Activated T-cell treated with anti-CD3 and anti-CD28 coated beads, Interleukin-2, amount 50 U/mL, for 72 hours (primary cell): ENCODE results near the gene GSTO1. TPM values are rescaled to one million over a fixed set of nuclear protein-coding genes. Genes with fewer than 3 reads are reported as not detected.

ENCODE experiments used
- ATAC-seq, 2 donors: fragments of 150-1000 bp; cut with Tn5 transposase; replicated peaks in 1 of 2; 2 replicates each; pipeline ENCODE4 v1.10.0; 2021; ENCODE audit warnings: moderate library complexity in 2 of 2, mild to moderate bottlenecking in 1 of 2
- DNase-seq, 2 donors: peaks; one replicate each; pipeline ENCODE4 v3.0.0; 2021 to 2022; ENCODE audit warnings: mixed read lengths in 1 of 2
- H3K27ac Mint-ChIP-seq: one replicate; pipeline ENCODE4 v1.8.0; 2022; ENCODE audit warnings: mild to moderate bottlenecking, moderate library complexity, mixed read lengths
- H3K27me3 Mint-ChIP-seq: one replicate; pipeline ENCODE4 v1.8.0; 2022; ENCODE audit warnings: low read depth, mixed read lengths
- H3K36me3 Mint-ChIP-seq, 2 donors: one replicate each; pipeline ENCODE4 v1.8.0; 2022; ENCODE audit warnings: mixed read lengths in 2 of 2, mild to moderate bottlenecking in 1 of 2; ENCODE audit not compliant: insufficient read depth in 2 of 2
- H3K4me1 Mint-ChIP-seq: one replicate; pipeline ENCODE4 v1.8.0; 2022; ENCODE audit warnings: low read depth, mixed read lengths
- H3K4me3 Mint-ChIP-seq, 2 donors: one replicate each; pipeline ENCODE4 v1.8.0; 2022; ENCODE audit warnings: mild to moderate bottlenecking in 2 of 2, mixed read lengths in 2 of 2, moderate library complexity in 2 of 2
- H3K9me3 Mint-ChIP-seq, 2 donors: one replicate each; pipeline ENCODE4 v1.8.0; 2022; ENCODE audit warnings: mixed read lengths in 2 of 2
- total RNA-seq, 2 donors: library from RNA; stranded (reverse); gene quantifications; one replicate each; pipeline ENCODE4 v1.2.3, GENCODE V29; 2022

GSTO1 gene
- total RNA-seq, 2 donors from 2014 or later: 113 to 117 TPM

DNA sequence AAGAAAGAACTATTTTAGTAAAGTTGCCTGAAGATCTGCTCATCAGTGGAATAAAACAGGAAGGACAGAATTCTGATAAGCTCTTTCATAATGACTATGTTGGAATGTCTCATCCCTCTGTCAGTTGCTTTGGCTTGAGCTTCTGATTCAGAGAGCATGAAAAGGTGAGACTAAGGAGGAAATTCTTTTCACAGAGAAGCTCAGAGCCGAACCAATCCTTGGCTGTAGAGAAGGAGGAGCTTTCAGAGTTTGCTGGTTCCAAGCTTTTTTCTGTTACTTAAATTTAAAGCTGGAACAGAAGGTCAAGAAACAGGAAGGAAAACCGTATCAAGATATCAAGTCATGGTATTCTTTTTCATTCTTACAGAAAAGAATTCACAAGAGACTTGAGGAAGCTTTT lies 38.3 kb downstream of the GSTO1 start:
- Mint-ChIP-seq H3K27ac (peak overlapping the region; percentile 68), H3K4me3 (peak overlapping the region in 1 of 2 donors; percentile 42), H3K9me3 (no peaks in the 10 kb centered on the region)

DNA sequence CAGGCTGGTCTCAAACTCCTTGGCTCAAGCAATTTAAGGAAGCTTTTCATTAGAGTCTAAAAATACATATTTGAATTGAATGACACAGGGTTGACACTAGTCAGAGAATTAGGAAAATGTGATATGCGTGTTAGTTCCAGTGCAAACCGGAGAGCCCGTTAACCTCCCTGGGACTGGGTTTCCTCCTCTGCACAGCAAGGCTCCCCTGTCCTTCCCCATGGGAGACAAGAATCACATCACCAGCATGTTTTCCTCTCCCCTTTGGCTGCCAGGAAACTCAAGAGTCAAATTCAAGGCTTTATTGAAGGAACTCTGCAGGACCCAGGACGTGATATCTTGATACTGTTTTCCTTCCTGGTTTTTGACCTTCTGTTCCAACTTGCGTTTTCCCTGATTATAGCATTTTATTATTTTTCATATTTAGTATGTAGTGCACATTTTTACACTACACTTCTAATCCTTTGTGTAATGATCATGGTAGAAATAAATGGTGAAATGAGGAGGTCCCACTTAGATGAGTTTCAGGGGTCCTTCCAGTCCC lies 39.2 kb downstream of the GSTO1 start:
- DNase-seq: no peak
- no peak for ATAC-seq
- peaks cover 33% of the 10 kb centered on the region for H3K4me1 Mint-ChIP-seq
- no peak overlapping the region for H3K4me3 Mint-ChIP-seq
- H3K36me3 Mint-ChIP-seq: no peaks in the 10 kb centered on the region
- peak overlapping the region; percentile 32 for H3K27ac Mint-ChIP-seq
- peaks cover 20% of the 10 kb centered on the region for H3K27me3 Mint-ChIP-seq
- H3K9me3 Mint-ChIP-seq: no peaks in the 10 kb centered on the region

More for the DNA sequence above, 38.3 kb downstream of the GSTO1 start:
- no peak for DNase-seq
- Mint-ChIP-seq H3K36me3 (no peaks in the 10 kb centered on the region), H3K27me3 (peaks cover 26% of the 10 kb centered on the region), H3K4me1 (peaks cover 32% of the 10 kb centered on the region)
- ATAC-seq: no peak

DNA sequence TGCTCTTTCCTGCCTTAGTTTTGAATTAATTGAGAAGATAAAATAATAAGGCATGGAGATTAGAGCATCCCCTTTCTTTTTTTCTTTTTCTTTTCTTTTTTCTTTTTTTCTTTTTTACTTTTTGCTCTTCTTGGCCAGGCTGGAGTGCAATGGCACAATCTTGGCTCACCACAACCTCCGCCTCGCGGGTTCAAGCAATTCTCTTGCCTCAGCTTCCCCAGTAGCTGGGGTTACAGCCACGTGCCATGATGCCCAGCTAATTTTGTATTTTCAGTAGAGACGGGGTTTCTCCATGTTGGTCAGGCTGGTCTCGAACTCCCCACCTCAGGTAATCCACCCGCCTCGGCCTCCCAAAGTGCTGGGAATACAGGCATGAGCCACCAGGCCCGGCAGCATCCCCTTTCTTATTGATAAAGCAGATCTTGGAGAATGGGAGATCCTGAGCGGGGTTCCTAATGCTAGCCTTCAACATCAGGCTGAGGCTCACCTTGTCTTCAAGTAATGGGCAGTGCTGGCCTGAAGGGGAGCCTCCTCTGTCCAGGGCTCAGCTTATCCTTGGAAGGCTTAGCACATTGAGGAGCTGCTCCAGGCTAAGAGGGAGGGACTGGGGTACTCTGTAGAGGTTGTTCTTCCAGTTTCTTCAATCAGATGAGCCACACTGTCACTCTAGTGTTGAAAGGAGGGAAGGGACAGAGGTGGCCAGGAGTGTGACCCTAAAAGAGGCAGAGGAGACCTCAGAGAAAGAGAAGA lies 42.2 kb downstream of the GSTO1 start:
- no peak overlapping the region for H3K4me3 Mint-ChIP-seq
- H3K36me3 Mint-ChIP-seq: peaks cover under 1 to 4% of the 10 kb centered on the region in 2 donors
- no peak for ATAC-seq
- no peaks in the 10 kb centered on the region for H3K27me3 Mint-ChIP-seq
- peaks cover 54% of the 10 kb centered on the region for H3K4me1 Mint-ChIP-seq
- DNase-seq: no peak
- H3K27ac Mint-ChIP-seq: no peak overlapping the region
- peaks cover 0 to 2% of the 10 kb centered on the region in 2 donors for H3K9me3 Mint-ChIP-seq

DNA sequence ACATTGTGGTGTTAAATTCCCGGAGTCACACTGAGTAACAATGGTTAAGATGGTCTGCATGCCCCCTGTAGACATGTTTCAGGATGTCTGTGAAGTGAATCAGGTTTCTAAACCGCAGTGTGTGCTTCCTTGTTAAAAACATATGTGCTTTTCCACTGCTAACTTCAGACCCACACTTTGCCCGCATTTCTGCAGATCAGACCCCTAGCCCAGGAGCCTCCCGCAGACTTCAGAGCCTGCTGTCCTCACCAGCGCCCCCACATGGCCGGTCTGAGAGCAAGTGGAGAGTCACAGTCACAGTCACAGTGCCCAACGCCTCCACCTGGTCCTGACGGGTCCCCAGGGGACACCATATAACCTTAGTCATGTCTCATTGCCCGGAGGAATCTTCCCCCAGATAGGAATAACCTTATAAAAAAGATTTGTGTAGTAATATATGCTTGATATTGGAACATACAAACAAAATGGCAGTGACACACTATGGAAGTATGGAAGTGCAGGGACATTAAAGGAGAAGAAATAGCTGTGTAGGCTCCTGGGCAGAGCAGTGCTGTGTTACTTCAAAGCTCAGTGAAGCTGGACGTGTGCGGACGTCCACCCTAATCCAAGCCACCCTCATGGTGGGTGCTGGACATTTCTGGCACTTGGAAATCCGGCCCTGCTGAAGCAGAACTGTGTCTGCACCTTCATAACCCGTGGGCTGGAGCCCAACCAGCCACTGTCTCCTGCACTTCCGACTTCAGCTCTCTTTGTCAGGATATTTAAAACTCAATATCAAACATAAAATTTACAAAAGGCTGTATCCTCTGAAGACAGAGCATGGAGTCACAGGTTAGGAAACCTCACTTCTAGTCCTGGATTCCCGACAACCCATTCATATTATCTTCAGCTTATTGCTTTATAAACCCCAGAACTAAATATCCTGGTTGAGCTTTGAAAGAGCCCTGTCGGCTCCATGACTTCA lies 43.3 kb downstream of the GSTO1 start:
- peaks cover 48% of the 10 kb centered on the region for H3K4me1 Mint-ChIP-seq
- H3K27me3 Mint-ChIP-seq: no peaks in the 10 kb centered on the region
- peaks cover 0 to 3% of the 10 kb centered on the region in 2 donors for H3K9me3 Mint-ChIP-seq
- H3K27ac Mint-ChIP-seq: no peak overlapping the region
- no peak overlapping the region for H3K4me3 Mint-ChIP-seq
- peaks cover 1 to 12% of the 10 kb centered on the region in 2 donors for H3K36me3 Mint-ChIP-seq
- peak; percentile 26 to 36 for ATAC-seq
- DNase-seq: peak; percentile 55 to 58

DNA sequence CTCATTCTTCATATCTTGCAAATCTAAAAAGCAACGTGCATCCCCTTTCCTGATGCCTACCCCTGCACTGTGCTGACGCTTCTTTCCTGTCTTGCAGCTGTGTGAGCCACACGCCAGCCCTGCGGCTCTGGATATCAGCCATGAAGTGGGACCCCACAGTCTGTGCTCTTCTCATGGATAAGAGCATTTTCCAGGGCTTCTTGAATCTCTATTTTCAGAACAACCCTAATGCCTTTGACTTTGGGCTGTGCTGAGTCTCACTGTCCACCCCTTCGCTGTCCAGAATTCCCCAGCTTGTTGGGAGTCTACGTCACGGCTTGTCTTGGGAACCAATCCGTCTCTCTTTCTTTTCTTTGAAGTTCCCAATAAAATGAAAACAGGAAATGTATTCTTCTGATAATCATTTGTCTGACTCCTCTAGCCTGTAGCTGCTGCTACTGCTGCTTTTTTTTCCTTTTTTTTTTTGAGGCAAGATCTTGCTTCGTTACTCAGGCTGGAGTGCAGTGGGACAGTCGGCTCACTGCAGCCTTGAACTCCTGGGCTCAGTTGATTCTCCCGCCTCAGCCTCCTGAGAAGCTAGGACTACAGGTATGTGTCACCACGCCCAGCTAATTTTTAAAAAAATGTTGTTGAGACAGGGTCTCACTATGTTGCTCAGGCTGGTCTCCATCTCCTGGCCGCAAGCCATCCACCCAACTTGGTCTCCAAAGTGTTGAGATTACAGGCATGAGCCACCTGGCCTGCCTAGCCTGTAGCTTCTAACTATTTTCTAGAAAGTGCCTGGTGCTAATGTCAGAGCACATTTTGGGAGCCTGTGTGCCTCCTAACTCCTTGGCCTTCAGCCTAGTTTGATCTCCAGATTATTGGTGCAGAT lies 44.6 kb downstream of the GSTO1 start:
- Mint-ChIP-seq H3K36me3 (peaks cover 4 to 20% of the 10 kb centered on the region in 2 donors), H3K4me3 (peak overlapping the region in 1 of 2 donors; percentile 77), H3K27me3 (no peaks in the 10 kb centered on the region), H3K27ac (no peak overlapping the region), H3K9me3 (peaks cover 2 to 5% of the 10 kb centered on the region in 2 donors), H3K4me1 (peaks cover 45% of the 10 kb centered on the region)
- ATAC-seq (no peak), DNase-seq (no peak)

DNA sequence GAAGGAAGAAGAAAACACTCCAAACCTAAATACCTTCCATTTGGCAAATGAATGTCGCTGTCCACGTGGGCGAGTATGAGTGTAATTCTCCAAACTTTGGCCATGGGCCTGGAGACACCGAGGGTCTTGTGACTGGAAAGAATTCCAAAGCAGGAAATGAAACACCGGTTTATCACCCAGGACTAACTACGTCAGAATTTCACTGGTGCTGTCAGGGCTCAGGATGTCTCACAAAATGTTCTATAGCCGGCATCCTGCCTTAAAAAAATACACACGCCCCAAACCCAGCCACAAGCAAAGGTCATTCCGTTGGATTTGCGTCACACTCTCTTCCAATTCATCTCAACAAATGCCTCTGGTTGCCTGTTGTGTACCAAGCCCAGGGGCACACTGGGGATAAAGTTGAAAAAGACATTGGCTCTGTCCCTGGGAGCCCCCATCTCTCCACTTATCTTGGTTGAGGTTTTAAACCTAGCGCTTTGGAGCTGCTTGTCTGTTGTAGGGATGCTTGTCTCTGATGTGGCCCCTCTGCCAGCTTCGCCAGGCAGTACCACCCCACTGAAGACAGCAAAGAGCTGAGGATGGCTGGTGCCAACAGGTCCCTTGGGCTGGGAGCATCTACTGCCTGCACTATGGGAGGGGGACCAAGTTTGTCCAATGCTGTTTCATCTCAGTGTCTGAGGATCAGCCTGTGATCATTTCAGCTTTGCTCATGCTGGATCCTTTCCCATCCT lies 45.5 kb downstream of the GSTO1 start:
- no peaks in the 10 kb centered on the region for H3K27me3 Mint-ChIP-seq
- no peak overlapping the region for H3K27ac Mint-ChIP-seq
- peak overlapping the region; percentile 65 to 77 for H3K4me3 Mint-ChIP-seq
- peaks cover 4 to 20% of the 10 kb centered on the region in 2 donors for H3K36me3 Mint-ChIP-seq
- peaks cover 51% of the 10 kb centered on the region for H3K4me1 Mint-ChIP-seq
- peak; percentile 26 to 37 for ATAC-seq
- DNase-seq: no peak
- peaks cover 2 to 5% of the 10 kb centered on the region in 2 donors for H3K9me3 Mint-ChIP-seq

DNA sequence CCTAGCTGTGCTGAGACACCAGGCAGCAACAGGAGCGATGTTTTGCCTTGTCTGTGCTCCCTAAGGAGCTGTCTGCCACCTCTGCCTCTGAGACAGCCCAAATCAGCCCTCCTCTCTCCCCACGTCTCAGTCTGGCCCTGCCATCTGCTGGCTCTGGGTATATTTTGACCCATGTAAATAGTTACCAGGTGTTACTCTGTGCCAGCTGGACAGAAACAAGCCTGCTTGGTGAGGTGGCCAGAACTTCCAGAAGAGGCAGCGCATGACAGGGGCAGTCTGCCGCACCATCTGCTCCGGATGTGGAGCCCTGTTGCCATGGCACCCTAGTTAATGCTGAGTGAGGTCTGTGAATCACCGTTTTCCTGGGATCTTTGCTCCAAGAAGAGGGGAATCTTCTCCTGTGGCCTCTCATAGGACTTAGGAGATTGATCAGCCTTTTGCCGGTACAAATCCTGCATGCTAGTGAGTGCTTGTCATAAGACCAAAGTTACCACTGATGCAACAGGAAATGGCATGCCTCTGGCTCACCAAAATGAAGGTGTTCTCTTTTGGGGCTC lies 46.1 kb downstream of the GSTO1 start:
- H3K36me3 Mint-ChIP-seq: peaks cover 4 to 20% of the 10 kb centered on the region in 2 donors
- H3K9me3 Mint-ChIP-seq: peaks cover 2 to 5% of the 10 kb centered on the region in 2 donors
- DNase-seq (peak; percentile 31 to 37), ATAC-seq (peak; percentile 56 to 66)
- peak overlapping the region; percentile 62 for H3K27ac Mint-ChIP-seq
- peaks cover 2% of the 10 kb centered on the region for H3K27me3 Mint-ChIP-seq
- H3K4me3 Mint-ChIP-seq: peak overlapping the region; percentile 65 to 77
- peaks cover 55% of the 10 kb centered on the region for H3K4me1 Mint-ChIP-seq

DNA sequence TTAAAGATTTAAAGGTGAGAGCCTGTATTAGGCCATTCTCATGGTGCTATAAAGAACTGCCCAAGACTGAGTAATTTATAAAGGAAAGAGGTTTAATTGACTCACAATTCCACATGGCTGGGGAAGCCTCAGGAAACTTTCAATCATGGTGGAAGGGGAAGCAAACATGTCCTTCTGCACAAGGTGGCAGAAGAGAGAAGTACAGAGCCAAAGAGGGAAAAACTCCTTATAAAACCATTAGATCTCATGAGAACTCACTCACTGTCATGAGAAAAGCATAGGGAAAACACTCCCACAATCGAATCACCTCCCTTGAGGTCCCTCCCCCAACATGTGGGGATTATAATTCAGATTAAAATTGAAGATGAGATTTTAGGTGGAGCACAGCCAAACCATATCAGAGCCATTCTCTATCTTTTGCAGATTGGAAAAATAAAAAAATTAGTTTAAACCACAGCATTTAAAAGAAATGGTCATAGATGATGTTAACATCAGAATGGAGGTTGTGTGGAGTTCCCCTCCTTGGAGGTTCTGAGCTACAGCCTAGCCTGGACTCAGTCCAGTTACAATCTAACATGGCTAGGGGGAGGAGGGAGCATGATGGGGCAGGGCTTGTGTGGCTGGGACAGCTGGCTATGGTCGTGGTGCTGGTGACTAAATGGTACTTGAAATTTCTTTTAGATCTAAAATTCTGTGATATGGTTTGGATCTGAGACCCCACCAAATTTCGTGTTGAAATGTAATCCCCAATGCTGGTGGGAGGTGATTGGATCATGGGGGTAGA lies 47.4 kb downstream of the GSTO1 start:
- no peak overlapping the region for H3K27ac Mint-ChIP-seq
- no peak for DNase-seq
- no peak overlapping the region for H3K4me3 Mint-ChIP-seq
- H3K27me3 Mint-ChIP-seq: peaks cover 14% of the 10 kb centered on the region
- H3K36me3 Mint-ChIP-seq: peaks cover 4 to 20% of the 10 kb centered on the region in 2 donors
- H3K9me3 Mint-ChIP-seq: peaks cover 2 to 5% of the 10 kb centered on the region in 2 donors
- H3K4me1 Mint-ChIP-seq: peaks cover 67% of the 10 kb centered on the region
- no peak for ATAC-seq

DNA sequence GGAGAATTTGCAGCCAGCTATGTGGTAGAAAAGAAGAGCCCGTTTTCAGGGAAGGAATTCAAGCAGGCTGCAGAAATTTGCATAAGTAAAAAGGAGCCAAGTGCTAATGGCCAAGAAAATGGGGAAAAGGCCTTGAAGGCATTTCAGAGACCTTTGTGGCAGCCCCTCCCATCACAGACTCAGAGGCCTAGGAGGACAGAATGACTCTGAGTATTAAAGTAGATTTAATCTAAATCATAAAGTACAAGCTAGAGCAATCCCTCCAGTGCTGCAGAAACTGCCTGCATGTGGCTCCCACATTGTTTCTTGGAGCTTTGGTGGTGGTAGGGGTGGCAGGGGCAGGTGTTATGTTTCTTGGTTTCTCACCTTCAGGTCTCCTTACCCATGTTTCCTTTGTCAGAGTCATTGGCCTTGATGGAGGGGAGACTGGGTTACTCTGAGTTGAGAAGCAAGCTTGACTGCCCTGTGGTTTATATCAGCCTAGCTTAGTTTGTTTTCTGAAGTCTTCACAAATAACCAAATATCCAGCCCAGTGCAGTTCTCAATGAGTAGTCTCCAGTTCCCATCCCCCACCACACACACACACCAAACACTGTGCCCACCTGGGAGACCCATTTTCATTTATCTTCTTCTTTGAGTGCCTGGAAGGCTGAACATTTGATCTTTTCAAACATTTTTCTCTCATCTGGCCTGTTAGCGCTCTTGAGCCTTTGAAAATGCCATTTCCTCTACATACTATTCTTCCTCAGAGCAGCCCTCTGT lies 49.1 kb downstream of the GSTO1 start:
- Mint-ChIP-seq H3K27me3 (peaks cover 14% of the 10 kb centered on the region), H3K36me3 (peaks cover 4 to 20% of the 10 kb centered on the region in 2 donors), H3K4me3 (no peak overlapping the region), H3K27ac (peak overlapping the region; percentile 2), H3K9me3 (peaks cover 2 to 5% of the 10 kb centered on the region in 2 donors), H3K4me1 (peaks cover 74% of the 10 kb centered on the region)
- no peak for ATAC-seq
- no peak for DNase-seq

DNA sequence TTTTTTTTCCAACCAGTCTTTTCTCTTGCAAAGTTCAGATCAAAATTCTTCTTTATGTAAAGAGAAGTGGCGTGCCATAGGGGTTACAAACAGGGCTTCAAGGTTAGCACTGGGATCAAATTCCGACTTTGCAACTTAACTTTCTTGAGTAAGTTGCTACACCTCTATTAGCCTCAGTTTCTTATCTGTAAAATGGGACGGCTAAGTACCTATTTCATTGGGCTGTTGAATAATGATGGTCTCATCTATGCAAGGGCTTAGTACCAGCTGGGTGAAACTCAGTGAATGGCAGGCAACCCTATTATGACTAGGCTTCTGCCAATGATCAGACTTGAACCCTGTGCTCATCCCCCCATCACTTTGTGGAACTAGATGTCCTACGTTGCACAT lies 49.7 kb downstream of the GSTO1 start:
- no peak for ATAC-seq
- Mint-ChIP-seq H3K27me3 (peaks cover 14% of the 10 kb centered on the region), H3K9me3 (peaks cover 2 to 5% of the 10 kb centered on the region in 2 donors), H3K36me3 (peaks cover 4 to 20% of the 10 kb centered on the region in 2 donors), H3K4me1 (peaks cover 75% of the 10 kb centered on the region), H3K27ac (peak overlapping the region; percentile 2), H3K4me3 (no peak overlapping the region)
- DNase-seq: no peak
